GM15510 (cell line): ENCODE results near the gene MND1.

Experiments used
- POLR2A ChIP-seq: IDR thresholded peaks from 3 replicates; pipeline ENCODE4 v1.6.1; 2011; ENCODE audit warnings: borderline replicate concordance; ENCODE audit not compliant: insufficient read length; ENCODE audit errors: extremely low read depth

MND1 gene, protein sequence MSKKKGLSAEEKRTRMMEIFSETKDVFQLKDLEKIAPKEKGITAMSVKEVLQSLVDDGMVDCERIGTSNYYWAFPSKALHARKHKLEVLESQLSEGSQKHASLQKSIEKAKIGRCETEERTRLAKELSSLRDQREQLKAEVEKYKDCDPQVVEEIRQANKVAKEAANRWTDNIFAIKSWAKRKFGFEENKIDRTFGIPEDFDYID

DNA sequence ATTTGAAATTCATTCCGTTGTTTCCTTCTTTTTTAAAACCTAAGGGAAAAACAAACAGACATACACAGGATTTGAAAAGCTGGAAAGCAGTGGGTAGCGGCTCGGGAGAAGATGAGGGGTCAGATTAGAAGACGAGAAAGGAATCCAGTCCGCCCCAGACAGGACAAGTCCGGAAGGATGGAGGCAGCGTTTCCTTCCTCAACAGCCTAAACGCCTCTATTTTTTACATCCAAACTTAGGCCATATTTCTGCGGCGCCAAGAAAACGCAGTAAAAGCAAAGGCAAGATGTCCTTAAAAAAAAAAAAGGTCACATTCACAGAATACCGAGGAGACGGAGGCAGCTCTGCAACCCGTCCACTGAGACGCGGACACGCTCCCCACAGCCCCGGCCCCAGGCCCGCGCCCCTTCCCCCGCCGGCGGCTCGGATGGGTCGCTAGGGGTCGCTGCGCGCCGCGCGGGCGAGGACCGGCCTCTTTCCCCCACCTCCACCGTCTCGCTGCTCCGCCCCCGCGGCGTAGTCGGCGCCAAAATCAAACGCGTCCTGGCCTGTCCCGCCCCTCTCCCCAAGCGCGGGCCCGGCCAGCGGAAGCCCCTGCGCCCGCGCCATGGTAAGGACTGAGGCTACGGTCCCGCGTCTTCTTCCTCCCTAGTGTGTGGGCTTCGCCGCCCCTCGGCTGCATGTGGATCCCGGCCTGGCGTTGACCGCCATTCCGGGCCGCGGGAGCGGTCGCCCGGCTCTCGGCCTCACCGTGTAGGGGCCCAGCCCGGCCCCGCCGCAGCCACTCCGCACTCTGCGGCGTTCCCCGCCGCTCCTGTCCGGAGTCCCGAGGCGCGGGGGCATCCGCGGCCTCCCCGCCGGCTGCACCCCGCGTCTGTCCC is at the start of gene MND1:
Gene MND1 (plus strand): TSS at position 558 of the 881 bp plus-strand sequence. CDS start 50 bp downstream, at position 608.
- peak; percentile 88 for TF ChIP-seq POLR2A

- no peak for TF ChIP-seq POLR2A
Measured at GRCh38 chr4:153295131-153295755, 49.2 kb upstream of the MND1 start.

DNA sequence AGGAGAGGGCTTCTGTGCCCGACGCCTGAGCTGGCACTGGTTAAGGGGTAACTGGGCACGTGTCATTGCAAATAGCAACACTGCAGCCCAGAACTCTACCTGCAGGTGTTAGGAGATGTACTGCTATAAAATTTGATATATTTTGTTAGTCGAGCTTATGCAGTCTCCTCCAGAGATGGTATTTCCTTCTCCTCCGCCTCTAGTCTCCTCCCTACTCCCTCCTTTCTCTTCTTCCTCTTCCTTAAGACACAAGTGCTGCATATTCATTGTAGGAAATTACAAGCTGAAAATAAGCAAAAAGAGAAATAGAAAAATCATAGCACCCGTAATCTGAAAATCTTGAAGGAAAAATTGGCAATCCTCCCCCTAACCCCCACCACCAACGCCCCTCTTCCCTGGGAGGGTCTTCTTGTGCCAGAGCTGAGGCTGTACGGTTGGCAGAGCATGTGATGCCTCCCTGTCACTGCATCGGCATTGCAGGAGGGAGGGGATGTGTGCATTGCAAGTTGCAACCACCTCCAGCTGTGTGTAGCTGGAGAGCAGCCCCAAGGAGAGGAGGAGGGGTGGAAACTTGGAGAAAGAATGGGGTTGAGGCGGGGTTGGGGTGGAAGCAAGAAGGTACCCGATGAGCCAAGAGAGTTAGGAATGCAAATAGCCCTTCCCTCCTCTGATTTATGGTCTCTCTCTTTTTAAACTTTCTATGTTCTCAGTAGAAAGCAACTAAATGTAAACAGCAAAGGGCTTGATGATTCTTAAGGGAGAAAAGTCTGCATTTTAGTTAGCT is 48.3 kb upstream of the MND1 start:
- TF ChIP-seq POLR2A, result no peak

DNA sequence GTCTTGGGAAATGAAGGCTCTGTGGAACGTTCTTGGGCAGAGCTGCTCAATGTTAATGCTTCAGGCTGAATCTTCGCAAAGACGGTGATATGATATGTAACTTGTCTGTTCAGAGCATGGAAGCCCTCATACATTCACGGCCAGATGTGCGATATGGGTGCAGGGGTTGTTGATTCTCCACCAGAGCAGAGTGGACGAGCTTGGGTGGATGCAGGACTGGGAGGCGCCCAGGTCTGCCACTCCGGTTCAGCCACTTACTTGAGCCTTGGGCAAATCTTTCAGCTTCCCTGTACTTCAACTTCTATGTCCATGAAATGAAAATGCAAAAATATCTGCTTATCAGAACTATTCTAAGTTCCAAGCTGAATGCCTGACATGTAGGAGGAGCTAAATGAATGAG is 47.4 kb upstream of the MND1 start:
- no peak for TF ChIP-seq POLR2A

- no peak for TF ChIP-seq POLR2A
Measured at GRCh38 chr4:153310793-153311192, 33.7 kb upstream of the MND1 start.

- TF ChIP-seq POLR2A, result no peak
Measured at GRCh38 chr4:153314915-153315314, 29.6 kb upstream of the MND1 start.

DNA sequence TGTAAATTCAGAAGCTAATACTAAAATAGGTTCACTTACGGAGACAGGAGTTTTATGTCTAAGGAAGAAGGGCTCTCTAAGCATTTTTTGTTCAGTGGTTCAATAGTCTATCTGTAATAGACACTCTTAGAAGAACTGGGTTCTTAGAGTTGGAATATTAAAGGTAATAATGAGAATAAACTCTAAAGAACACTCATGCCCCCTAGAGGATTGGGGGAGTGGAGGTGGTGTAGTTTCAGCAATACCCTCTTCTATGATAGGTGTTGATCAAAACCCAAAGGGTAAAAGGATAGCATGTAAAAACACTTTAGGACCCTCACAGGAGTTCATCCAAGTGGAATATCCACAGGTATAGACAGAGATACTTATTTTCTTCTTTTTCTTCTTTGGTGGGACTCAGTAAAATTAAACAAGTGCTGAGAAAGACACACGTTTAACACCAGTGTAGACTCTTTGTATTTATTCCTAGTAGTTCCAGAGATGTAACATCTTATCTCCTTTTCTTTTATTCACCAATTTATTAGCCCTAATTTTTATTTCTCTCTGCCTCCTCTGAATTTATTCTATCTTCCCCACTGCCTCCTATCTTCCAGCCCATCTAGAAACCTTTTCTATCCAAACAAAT is 25.7 kb upstream of the MND1 start:
- no peak for TF ChIP-seq POLR2A

DNA sequence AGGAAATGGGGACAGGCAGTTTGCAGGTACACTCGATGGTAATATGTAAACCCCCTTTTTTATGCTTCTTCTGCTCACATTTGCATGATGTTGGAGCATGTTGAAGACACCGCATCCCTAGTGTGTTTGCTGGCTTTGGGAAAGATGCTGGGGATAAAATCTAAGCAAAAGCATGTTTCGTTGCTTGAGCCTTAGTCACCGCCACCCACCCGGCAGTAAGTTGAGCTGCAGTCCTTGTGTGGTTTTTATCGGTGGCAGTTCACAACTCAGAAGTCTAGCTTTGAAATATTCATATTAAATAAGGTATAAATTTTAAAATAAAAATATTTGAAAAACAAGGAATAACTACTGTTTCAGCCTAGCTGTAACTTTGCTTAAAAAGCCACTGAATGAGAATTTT is 21.7 kb upstream of the MND1 start:
- TF ChIP-seq POLR2A, result no peak

- no peak for TF ChIP-seq POLR2A
Measured at GRCh38 chr4:153324046-153324445, 20.4 kb upstream of the MND1 start.

DNA sequence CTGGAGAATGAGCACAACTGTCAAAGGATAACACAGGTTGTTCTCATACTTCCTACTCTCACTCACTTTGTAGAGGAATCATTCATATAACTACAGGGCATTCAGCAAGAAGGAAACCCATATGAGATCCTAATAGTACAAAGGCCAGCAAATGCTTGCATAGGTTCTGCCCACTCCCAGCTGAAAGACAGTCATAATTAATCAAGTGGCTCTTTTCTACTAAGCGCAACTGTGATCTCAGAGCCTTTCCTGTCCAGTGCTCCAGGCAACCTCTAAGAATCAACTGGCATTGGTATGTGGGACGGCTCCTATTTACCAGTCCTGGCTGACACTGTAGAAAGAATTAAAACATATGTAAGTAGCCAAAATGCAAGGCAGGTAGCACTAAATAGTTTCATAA is 18.9 kb upstream of the MND1 start:
- TF ChIP-seq POLR2A, result no peak

DNA sequence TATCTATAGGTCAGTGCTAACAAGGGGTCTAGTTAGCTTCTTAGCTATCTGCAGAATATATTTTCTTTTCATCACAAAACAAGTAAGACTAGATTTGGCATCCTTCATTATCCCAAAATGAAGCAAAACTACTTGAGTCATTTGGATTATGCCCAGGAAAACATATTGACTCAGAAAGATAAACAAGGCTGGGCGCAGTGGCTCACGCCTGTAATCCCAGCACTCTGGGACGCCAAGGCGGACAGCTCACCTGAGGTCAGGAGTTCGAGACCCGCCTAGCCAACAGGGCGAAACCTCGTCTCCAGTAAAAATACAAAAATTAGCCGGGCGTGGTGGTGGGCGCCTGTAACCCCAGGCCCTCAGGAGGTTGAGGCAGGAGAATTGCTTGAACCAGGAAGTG is 18.0 kb upstream of the MND1 start:
- TF ChIP-seq POLR2A, result no peak

GRCh38 chr4:153327247-153327646 is 17.2 kb upstream of the MND1 start:
- no peak for TF ChIP-seq POLR2A

DNA sequence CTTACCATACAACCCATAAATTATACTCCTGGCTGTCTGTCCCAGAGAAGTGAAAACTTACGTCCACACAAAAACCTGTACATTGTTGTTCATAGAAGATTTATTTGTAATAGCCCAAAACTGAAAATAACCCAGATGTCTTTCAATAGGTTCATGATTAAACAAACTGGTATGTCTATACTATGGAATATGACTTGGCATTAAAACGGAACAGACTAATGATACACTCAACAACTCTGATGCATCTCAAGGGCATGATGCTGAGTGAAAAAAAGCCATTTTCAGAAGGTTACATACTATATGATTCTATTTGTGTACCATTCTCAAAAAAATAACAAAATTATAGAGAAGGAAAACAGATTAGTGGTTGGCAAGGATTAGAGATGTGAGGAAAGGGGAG is 11.6 kb upstream of the MND1 start:
- TF ChIP-seq POLR2A, result no peak

GRCh38 chr4:153333874-153334273 is 10.6 kb upstream of the MND1 start:
- TF ChIP-seq POLR2A, result no peak
